Peyer's patch (tissue), 4 donors: Measurements from ENCODE around the gene UBR3. TPM values are rescaled to one million over a fixed set of nuclear protein-coding genes. Genes with fewer than 3 reads are reported as not detected.

ENCODE experiments used
- DNase-seq, 3 donors: peaks; one replicate each; pipeline ENCODE4 v3.0.0-alpha.2; 2017 to 2019
- H3K27ac ChIP-seq, 4 donors: fragments of 200-600 bp; sonication (generic); one replicate each; pipeline ENCODE4 v1.5.1; 2016 to 2019
- H3K27me3 ChIP-seq, 2 donors: fragments of 200-600 bp; sonication (generic); one replicate each; pipeline ENCODE4 v1.5.1; 2019
- H3K36me3 ChIP-seq, 3 donors: fragments of 200-600 bp; sonication (generic); one replicate each; pipeline ENCODE4 v1.5.1; 2016 to 2019
- H3K4me1 ChIP-seq, 4 donors: fragments of 200-600 bp; sonication (generic); one replicate each; pipeline ENCODE4 v1.5.1; 2016 to 2019
- H3K4me3 ChIP-seq, 4 donors: fragments of 200-600 bp; sonication (generic); 1 replicate in 3 of 4; 2 replicates in 1 of 4; pipeline ENCODE4 v1.5.1; 2016 to 2019; ENCODE audit warnings: mild to moderate bottlenecking in 1 of 4
- H3K9me3 ChIP-seq, 4 donors: fragments of 200-600 bp; sonication (generic); one replicate each; pipeline ENCODE4 v1.5.1; 2016 to 2019; ENCODE audit warnings: mild to moderate bottlenecking in 1 of 4
- CTCF ChIP-seq, 6 experiments: fragments of 450-650 bp in 4 of 6; fragments of 200-600 bp in 2 of 6; sonication (generic) in 1 of 6; IDR thresholded peaks; one replicate each; pipeline ENCODE4 v1.5.1; 2017 to 2019; ENCODE audit warnings: antibody characterized with exemption in 6 of 6, mild to moderate bottlenecking in 3 of 6, moderate library complexity in 1 of 6
- POLR2A ChIP-seq, 2 donors: fragments of 450-650 bp; IDR thresholded peaks; one replicate each; pipeline ENCODE4 v1.5.1; 2017; ENCODE audit warnings: antibody characterized with exemption in 2 of 2, mild to moderate bottlenecking in 2 of 2, moderate library complexity in 2 of 2
- total RNA-seq, 4 donors: library from RNA; depleted of rRNA; stranded (reverse); fragments of >200 nt; gene quantifications; one replicate each; pipeline ENCODE4 v1.1.0, GENCODE V29; 2016

Gene UBR3
- total RNA-seq, 4 donors from 2014 or later = 45.4 to 90.0 (median 72.4) TPM

GRCh38 chr2:169966454-169966853, 139.2 kb downstream of the UBR3 start:
- Histone ChIP-seq H3K27ac (no peak overlapping the region), H3K4me1 (peaks cover 0 to 5% (median 0%) of the 10 kb centered on the region in 4 donors), H3K27me3 (no peaks in the 10 kb centered on the region), H3K4me3 (no peak overlapping the region), H3K36me3 (peaks cover 0 to 24% (median 0%) of the 10 kb centered on the region in 3 donors), H3K9me3 (no peaks in the 10 kb centered on the region)
- TF ChIP-seq POLR2A (IDR thresholded peaks at IDR 0.05) = no peak
- no peak for TF ChIP-seq CTCF (IDR thresholded peaks at IDR 0.05)
- DNase-seq = no peak

GRCh38 chr2:169968743-169969142, 141.5 kb downstream of the UBR3 start:
- no peak overlapping the region for H3K4me3 ChIP-seq
- peaks cover 0 to 5% (median 0%) of the 10 kb centered on the region in 4 donors for H3K4me1 ChIP-seq
- no peak overlapping the region for H3K27ac ChIP-seq
- H3K36me3 ChIP-seq = peaks cover 0 to 13% (median 0%) of the 10 kb centered on the region in 3 donors
- TF ChIP-seq POLR2A (IDR thresholded peaks at IDR 0.05) (no peak), CTCF (IDR thresholded peaks at IDR 0.05) (no peak)
- H3K27me3 ChIP-seq = no peaks in the 10 kb centered on the region
- H3K9me3 ChIP-seq = no peaks in the 10 kb centered on the region
- no peak for DNase-seq

GRCh38 chr2:169975221-169975620, 148.0 kb downstream of the UBR3 start:
- H3K4me3 ChIP-seq = no peak overlapping the region
- TF ChIP-seq CTCF (IDR thresholded peaks at IDR 0.05) (no peak), POLR2A (IDR thresholded peaks at IDR 0.05) (no peak)
- H3K27ac ChIP-seq = no peak overlapping the region
- H3K36me3 ChIP-seq = peaks cover 0 to 6% (median 0%) of the 10 kb centered on the region in 3 donors
- no peaks in the 10 kb centered on the region for H3K4me1 ChIP-seq
- H3K9me3 ChIP-seq = peaks cover 0 to 7% (median 0%) of the 10 kb centered on the region in 4 donors
- no peaks in the 10 kb centered on the region for H3K27me3 ChIP-seq
- DNase-seq = no peak

- no peaks in the 10 kb centered on the region for H3K4me1 ChIP-seq
- no peak overlapping the region for H3K4me3 ChIP-seq
- H3K36me3 ChIP-seq = peaks cover 0 to 6% (median 0%) of the 10 kb centered on the region in 3 donors
- H3K27me3 ChIP-seq = no peaks in the 10 kb centered on the region
- no peak overlapping the region for H3K27ac ChIP-seq
- DNase-seq = no peak
- TF ChIP-seq POLR2A (IDR thresholded peaks at IDR 0.05) = no peak
- TF ChIP-seq CTCF (IDR thresholded peaks at IDR 0.05) = no peak
- H3K9me3 ChIP-seq = peaks cover 0 to 7% (median 0%) of the 10 kb centered on the region in 4 donors
Measured at GRCh38 chr2:169976335-169976851, 149.1 kb downstream of the UBR3 start.

- Histone ChIP-seq H3K36me3 (peaks cover 0 to 6% (median 0%) of the 10 kb centered on the region in 3 donors), H3K4me1 (no peaks in the 10 kb centered on the region), H3K27ac (no peak overlapping the region), H3K4me3 (no peak overlapping the region), H3K27me3 (no peaks in the 10 kb centered on the region), H3K9me3 (peaks cover 0 to 7% (median 0%) of the 10 kb centered on the region in 4 donors)
- no peak for TF ChIP-seq POLR2A (IDR thresholded peaks at IDR 0.05)
- no peak for TF ChIP-seq CTCF (IDR thresholded peaks at IDR 0.05)
- no peak for DNase-seq
Measured at GRCh38 chr2:169977530-169977929, 150.3 kb downstream of the UBR3 start.
